ENCODE measurements around the gene ACAP3. TPM values are rescaled to one million over a fixed set of nuclear protein-coding genes. Genes with fewer than 3 reads are reported as not detected.

ACAP3 gene
- total and polyA plus RNA-seq, 5 donors: 33.1 to 61.8 (median 40.1) TPM

DNA sequence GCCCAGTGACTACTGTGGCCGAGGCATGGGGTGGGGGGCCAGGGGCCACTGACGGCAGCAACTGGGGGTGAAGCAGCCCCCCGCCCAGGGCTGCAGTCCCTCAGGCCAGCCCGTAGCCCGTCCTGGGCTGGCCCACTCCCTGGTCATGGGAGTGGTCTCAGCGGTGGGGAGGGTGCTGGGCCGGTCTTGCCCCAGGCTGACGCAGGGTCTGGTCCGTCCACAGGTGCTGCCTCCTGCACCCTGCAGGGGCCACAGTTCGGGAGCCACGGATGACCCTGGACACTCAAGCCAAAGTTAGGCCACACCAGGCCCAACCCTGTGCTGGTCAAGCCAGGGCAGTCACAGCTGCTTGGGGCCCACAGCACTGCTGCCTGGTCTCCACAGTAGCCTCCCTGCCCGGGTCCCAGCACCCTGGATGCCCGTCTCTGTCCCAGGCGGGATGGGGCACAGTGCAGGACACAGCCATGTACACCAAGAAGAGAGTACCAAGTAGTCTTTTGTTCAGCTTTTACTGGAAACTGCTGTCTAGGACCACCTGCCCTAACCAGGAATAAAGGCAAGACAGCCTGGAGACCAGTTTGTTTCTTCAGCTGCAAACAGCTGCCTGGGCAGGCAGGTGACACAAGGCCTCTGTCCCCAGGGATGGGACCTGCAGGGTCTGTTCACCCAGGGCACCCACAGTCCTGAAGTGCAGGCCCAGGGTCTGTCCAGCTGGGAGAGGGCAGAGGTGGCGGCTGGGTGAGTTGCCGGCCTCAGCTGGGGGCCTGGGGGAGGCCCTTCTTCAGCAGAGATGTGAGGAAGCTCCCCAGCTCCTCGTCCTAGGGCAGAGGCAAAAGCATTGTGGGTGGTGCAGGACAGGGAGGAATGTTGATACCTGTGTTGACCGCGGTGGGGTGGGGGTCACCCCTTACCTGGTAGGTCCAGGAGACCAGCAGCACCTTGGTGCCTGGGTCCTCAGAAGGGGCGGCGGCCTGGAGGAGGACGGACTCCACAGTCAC is 3.7 kb upstream of the ACAP3 start:
- 88% methylated on average over 22 of the region's 22 CpGs for WGBS
- no peak overlapping the region for H3K4me3 ChIP-seq (ENCODE audit: low read length)
- DNase-seq (no peak), ATAC-seq (no peak)
- peaks cover 5% of the 10 kb centered on the region for H3K4me1 ChIP-seq (ENCODE audit: control insufficient read depth, insufficient read depth, low read length)
- H3K27me3 ChIP-seq (ENCODE audit: control insufficient read depth, insufficient read depth): no peaks in the 10 kb centered on the region
- no peaks in the 10 kb centered on the region for H3K9me3 ChIP-seq (ENCODE audit: control insufficient read depth, low read length)
- H3K27ac ChIP-seq (ENCODE audit: low read length): no peak overlapping the region
- intact Hi-C loops (cut with DNase I): no loop called here

DNA sequence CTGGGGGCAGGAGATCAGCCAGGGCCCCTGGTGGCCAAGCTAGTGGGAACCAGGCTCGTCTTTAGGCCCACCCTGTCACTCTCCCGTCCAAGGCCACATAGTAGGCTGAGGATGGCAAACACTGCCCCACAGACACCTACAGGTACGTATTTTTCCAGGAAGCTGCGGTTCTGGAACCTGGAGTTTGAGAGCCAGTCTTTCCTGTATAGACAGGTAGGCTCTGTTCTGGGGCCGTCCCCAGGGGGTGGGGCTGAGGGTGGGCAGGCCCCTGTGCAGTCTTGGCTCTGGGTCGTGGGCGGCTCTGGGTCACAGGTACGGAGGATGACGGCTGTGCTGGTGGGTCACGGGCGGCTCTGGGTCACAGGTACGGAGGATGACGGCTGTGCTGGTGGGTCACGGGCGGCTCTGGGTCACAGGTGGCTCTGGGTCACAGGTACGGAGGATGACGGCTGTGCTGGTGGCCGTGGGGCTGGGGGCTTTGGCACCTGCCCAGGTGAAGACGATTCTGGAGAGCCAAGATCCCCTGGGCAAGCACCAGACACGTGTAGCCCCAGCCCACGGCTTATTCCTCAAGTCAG is 2.8 kb upstream of the ACAP3 start:
- H3K27ac ChIP-seq (ENCODE audit: low read length): no peak overlapping the region
- H3K4me3 ChIP-seq (ENCODE audit: low read length): no peak overlapping the region
- no peaks in the 10 kb centered on the region for H3K27me3 ChIP-seq (ENCODE audit: control insufficient read depth, insufficient read depth)
- no peaks in the 10 kb centered on the region for H3K9me3 ChIP-seq (ENCODE audit: control insufficient read depth, low read length)
- no peak for DNase-seq
- intact Hi-C loops (cut with DNase I): no loop called here
- ATAC-seq: no peak
- whole genome bisulfite sequencing: 87% methylated on average over 21 of the region's 21 CpGs
- peaks cover 5% of the 10 kb centered on the region for H3K4me1 ChIP-seq (ENCODE audit: control insufficient read depth, insufficient read depth, low read length)

- DNase-seq (no peak), ATAC-seq (no peak)
- WGBS: 81% methylated on average over 3 of the region's 3 CpGs
- Histone ChIP-seq H3K27me3 (ENCODE audit: control insufficient read depth, insufficient read depth) (no peaks in the 10 kb centered on the region), H3K9me3 (ENCODE audit: control insufficient read depth, low read length) (no peaks in the 10 kb centered on the region), H3K4me1 (ENCODE audit: control insufficient read depth, insufficient read depth, low read length) (peaks cover 5% of the 10 kb centered on the region), H3K27ac (ENCODE audit: low read length) (no peak overlapping the region), H3K4me3 (ENCODE audit: low read length) (no peak overlapping the region)
- intact Hi-C loops (cut with DNase I): no loop called here
Observed at GRCh38 chr1:1310109-1310385, 2.3 kb upstream of the ACAP3 start.

GRCh38 chr1:1309251-1310108 is 1.8 kb upstream of the ACAP3 start:
- intact Hi-C loops (cut with DNase I): no loop called here
- peak overlapping the region; percentile 72 for H3K4me3 ChIP-seq (ENCODE audit: low read length)
- H3K27ac ChIP-seq (ENCODE audit: low read length): no peak overlapping the region
- H3K9me3 ChIP-seq (ENCODE audit: control insufficient read depth, low read length): no peaks in the 10 kb centered on the region
- ATAC-seq: no peak
- 34% methylated on average over 57 of the region's 57 CpGs for WGBS
- peak in 1 of 3 donors; percentile 58 for DNase-seq
- no peaks in the 10 kb centered on the region for H3K27me3 ChIP-seq (ENCODE audit: control insufficient read depth, insufficient read depth)
- H3K4me1 ChIP-seq (ENCODE audit: control insufficient read depth, insufficient read depth, low read length): peaks cover 5% of the 10 kb centered on the region

DNA sequence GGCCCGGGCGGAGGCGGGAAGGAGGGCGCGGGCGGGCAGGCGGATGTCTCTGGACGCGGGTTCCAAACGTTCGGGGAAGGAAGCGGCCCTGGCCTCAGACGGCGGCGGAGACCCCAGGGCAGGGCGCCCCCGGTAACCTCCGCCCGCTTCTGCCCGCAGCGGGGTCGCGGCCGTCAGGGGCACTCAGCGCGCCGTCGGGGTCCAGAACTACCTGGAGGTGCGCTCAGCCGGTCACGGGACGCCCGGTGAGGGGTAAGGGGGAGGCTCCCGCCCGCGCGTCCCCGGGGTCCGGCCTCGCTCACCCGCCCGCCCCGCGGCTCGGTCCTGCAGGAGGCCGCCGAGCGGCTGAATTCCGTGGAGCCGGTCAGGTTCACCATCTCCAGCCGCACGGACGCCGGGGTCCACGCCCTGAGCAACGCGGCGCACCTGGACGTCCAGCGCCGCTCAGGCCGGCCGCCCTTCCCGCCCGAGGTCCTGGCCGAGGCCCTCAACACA is 1.1 kb upstream of the ACAP3 start:
- WGBS: under 1% methylated on average over 66 of the region's 66 CpGs
- Histone ChIP-seq H3K27ac (ENCODE audit: low read length) (peak overlapping the region; percentile 80), H3K27me3 (ENCODE audit: control insufficient read depth, insufficient read depth) (no peaks in the 10 kb centered on the region), H3K4me1 (ENCODE audit: control insufficient read depth, insufficient read depth, low read length) (peaks cover 5% of the 10 kb centered on the region), H3K4me3 (ENCODE audit: low read length) (peak overlapping the region; percentile 72), H3K9me3 (ENCODE audit: control insufficient read depth, low read length) (no peaks in the 10 kb centered on the region)
- DNase-seq (no peak), ATAC-seq (peak in 1 of 2 donors; percentile 0)
- intact Hi-C loops (cut with DNase I): no loop called here

DNA sequence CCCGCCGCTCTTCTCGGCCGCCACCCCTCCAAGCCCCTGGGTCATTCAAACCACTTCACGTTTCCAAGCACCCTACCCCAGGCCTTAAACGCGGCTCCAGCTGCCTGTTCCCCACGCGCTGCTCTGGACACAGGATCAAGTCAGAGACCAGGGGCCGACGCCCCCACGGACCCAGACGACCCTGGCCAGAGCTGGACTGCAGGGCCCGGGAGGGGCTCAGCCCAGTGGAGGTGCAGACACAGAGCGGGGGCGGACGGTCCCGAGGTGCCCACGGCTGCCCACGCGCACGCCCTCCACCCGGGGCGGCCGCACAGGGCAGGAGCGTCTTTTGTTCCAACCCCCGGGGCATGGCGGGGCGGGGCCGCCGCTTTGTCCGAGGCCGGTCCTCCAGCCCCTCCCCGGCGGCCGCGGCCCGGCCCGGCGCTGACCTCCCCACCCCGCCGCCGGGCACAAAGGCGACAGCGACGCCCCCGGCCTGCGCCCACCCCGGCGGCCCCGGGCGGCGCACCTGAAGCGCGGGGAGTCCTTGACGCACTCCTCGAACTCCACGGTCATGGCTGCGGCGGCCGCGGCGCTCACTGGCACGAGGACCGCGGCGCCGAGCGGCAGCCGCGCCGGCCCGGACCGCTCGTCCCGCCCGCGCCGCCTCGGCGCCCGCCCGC is 338 bp downstream of the ACAP3 start:
- peak; percentile 0 to 3 for ATAC-seq
- peak overlapping the region; percentile 65 for H3K4me3 ChIP-seq (ENCODE audit: low read length)
- H3K27ac ChIP-seq (ENCODE audit: low read length): peak overlapping the region; percentile 74
- no peaks in the 10 kb centered on the region for H3K9me3 ChIP-seq (ENCODE audit: control insufficient read depth, low read length)
- DNase-seq: peak; percentile 74 to 88 (median 85)
- under 1% methylated on average over 83 of the region's 83 CpGs for WGBS
- H3K27me3 ChIP-seq (ENCODE audit: control insufficient read depth, insufficient read depth): no peaks in the 10 kb centered on the region
- intact Hi-C loops (cut with DNase I): no loop called here
- H3K4me1 ChIP-seq (ENCODE audit: control insufficient read depth, insufficient read depth, low read length): peaks cover 5% of the 10 kb centered on the region

GRCh38 chr1:1306661-1307260 is 969 bp downstream of the ACAP3 start:
- WGBS: 32% methylated on average over 27 of the region's 27 CpGs
- Histone ChIP-seq H3K27me3 (ENCODE audit: control insufficient read depth, insufficient read depth) (no peaks in the 10 kb centered on the region), H3K9me3 (ENCODE audit: control insufficient read depth, low read length) (no peaks in the 10 kb centered on the region), H3K27ac (ENCODE audit: low read length) (no peak overlapping the region), H3K4me3 (ENCODE audit: low read length) (peak overlapping the region; percentile 65), H3K4me1 (ENCODE audit: control insufficient read depth, insufficient read depth, low read length) (peaks cover 5% of the 10 kb centered on the region)
- ATAC-seq (no peak), DNase-seq (no peak)
- intact Hi-C loops (cut with DNase I): no loop called here

DNA sequence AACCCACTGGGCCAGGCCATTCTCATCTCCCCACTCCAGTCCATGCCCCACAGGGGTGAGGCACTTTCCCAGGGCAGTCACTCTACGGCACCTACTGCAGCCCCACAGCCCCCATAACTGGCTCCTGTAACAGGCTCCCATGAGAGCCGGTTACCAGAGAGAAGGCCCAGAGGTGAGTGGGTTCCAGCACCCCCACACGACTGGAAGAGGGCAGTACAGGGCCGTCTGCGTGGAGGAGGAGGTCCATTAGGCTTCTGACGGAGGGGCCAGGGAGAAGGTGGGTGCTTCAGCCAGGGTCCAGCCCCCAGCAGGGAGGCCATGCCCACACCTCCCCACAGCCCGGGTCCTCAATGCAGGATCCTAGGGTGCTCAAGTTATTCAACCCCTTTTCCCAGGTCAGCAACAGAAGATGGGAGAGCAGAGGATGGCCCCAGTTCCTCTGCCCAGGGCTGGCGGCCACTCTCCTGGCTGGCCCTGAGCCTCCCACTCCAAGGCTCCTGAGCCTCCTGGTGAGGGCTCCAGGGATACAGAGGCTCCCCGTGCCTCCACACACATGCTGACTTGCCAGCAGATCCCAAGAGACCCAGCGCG is 1.6 kb downstream of the ACAP3 start:
- WGBS: 24% methylated on average over 11 of the region's 11 CpGs
- no peaks in the 10 kb centered on the region for H3K9me3 ChIP-seq (ENCODE audit: control insufficient read depth, low read length)
- H3K4me1 ChIP-seq (ENCODE audit: control insufficient read depth, insufficient read depth, low read length): peaks cover 5% of the 10 kb centered on the region
- H3K27ac ChIP-seq (ENCODE audit: low read length): no peak overlapping the region
- no peak for DNase-seq
- ATAC-seq: no peak
- intact Hi-C loops (cut with DNase I): no loop called here
- H3K4me3 ChIP-seq (ENCODE audit: low read length): no peak overlapping the region
- no peaks in the 10 kb centered on the region for H3K27me3 ChIP-seq (ENCODE audit: control insufficient read depth, insufficient read depth)

DNA sequence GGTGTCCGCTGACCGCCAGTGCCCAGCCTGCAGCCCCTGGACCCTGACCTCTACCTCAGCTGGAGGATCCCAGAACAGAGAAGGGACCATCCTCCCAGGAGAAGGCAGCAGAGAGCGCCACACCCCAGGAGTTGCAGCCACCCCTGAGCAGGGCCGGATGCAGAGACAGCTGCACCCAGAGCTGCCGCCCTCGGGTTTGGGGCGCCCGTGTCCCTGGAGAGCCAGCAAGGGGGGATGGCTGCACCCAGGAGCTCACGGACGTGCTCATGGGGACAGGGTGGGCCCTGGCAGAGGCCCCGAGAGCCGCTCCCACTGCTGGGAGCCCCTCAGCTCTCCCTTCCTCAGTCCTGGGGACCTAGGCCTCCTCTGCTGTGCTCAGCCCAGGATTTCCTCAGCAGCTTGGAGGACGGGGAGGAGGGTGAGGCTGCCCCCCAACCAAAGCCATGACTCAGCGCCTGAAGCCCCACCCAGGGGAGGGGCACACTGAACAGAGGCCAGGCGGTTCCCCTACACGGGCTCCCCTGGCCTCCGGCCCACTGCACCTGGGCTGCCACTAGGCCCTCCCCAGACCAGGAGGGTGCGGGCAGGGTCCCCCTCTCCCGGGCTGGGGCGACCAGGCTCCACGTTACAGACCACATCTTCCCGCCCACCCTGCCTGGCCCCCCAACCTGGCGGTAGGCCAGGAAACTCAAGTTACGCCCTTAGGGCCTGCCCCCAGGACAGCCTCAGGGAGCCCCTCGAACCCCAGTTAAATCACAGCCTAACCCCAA is 2.2 kb downstream of the ACAP3 start:
- Histone ChIP-seq H3K27ac (ENCODE audit: low read length) (no peak overlapping the region), H3K4me1 (ENCODE audit: control insufficient read depth, insufficient read depth, low read length) (peaks cover 5% of the 10 kb centered on the region)
- intact Hi-C loops (cut with DNase I): no loop called here

More for the DNA sequence above, 2.2 kb downstream of the ACAP3 start:
- DNase-seq (peak; percentile 83 to 90 (median 90)), ATAC-seq (peak; percentile 21 to 57)
- WGBS: 24% methylated on average over 25 of the region's 25 CpGs
- Histone ChIP-seq H3K27me3 (ENCODE audit: control insufficient read depth, insufficient read depth) (no peaks in the 10 kb centered on the region), H3K4me3 (ENCODE audit: low read length) (peak overlapping the region; percentile 0), H3K9me3 (ENCODE audit: control insufficient read depth, low read length) (no peaks in the 10 kb centered on the region)

Measured in right cardiac atrium (tissue), 5 donors.